ENCODE measurements around the gene EPHA4. TPM values are rescaled to one million over a fixed set of nuclear protein-coding genes. Genes with fewer than 3 reads are reported as not detected.

EPHA4 gene
- total RNA-seq, 1 donor from 2014 or later: 51.2 TPM

- DNase-seq (ENCODE audit: low spot score in 2 of 2): no peak
- Histone ChIP-seq H3K27me3 (no peaks in the 10 kb centered on the region), H3K4me3 (no peak overlapping the region), H3K4me1 (no peaks in the 10 kb centered on the region), H3K27ac (no peak overlapping the region), H3K9me3 (no peaks in the 10 kb centered on the region), H3K36me3 (no peaks in the 10 kb centered on the region)
- no peak for TF ChIP-seq CTCF (IDR thresholded peaks at IDR 0.05)
- intact Hi-C loops (cut with DNase I): no loop called here
These were observed 83.8 kb downstream of the EPHA4 start for GRCh38 chr2:221488136-221488807.

GRCh38 chr2:221486106-221486505 is 86.0 kb downstream of the EPHA4 start:
- DNase-seq (ENCODE audit: low spot score in 2 of 2): no peak
- Histone ChIP-seq H3K4me1 (no peaks in the 10 kb centered on the region), H3K36me3 (no peaks in the 10 kb centered on the region), H3K27me3 (no peaks in the 10 kb centered on the region), H3K9me3 (no peaks in the 10 kb centered on the region), H3K4me3 (no peak overlapping the region), H3K27ac (no peak overlapping the region)
- TF ChIP-seq CTCF (IDR thresholded peaks at IDR 0.05): no peak
- intact Hi-C loops (cut with DNase I): no loop called here

- no peaks in the 10 kb centered on the region for H3K9me3 ChIP-seq
- no peak for TF ChIP-seq CTCF (IDR thresholded peaks at IDR 0.05)
- no peak overlapping the region for H3K27ac ChIP-seq
- no peaks in the 10 kb centered on the region for H3K4me1 ChIP-seq
- intact Hi-C loops (cut with DNase I): no loop called here
- H3K27me3 ChIP-seq: no peaks in the 10 kb centered on the region
- DNase-seq (ENCODE audit: low spot score in 2 of 2): no peak
- no peak overlapping the region for H3K4me3 ChIP-seq
- H3K36me3 ChIP-seq: no peaks in the 10 kb centered on the region
These were observed 86.6 kb downstream of the EPHA4 start for GRCh38 chr2:221485503-221485870.

GRCh38 chr2:221484761-221485502 is 87.2 kb downstream of the EPHA4 start:
- Histone ChIP-seq H3K27ac (no peak overlapping the region), H3K4me1 (no peaks in the 10 kb centered on the region), H3K9me3 (no peaks in the 10 kb centered on the region), H3K4me3 (no peak overlapping the region), H3K36me3 (no peaks in the 10 kb centered on the region), H3K27me3 (no peaks in the 10 kb centered on the region)
- no peak for TF ChIP-seq CTCF (IDR thresholded peaks at IDR 0.05)
- intact Hi-C loops (cut with DNase I): no loop called here
- DNase-seq (ENCODE audit: low spot score in 2 of 2): no peak

- Histone ChIP-seq H3K27ac (no peak overlapping the region), H3K4me1 (peaks cover 0 to 8% of the 10 kb centered on the region in 2 donors), H3K27me3 (no peaks in the 10 kb centered on the region), H3K9me3 (no peaks in the 10 kb centered on the region), H3K36me3 (no peaks in the 10 kb centered on the region), H3K4me3 (no peak overlapping the region)
- intact Hi-C loops (cut with DNase I): no loop called here
- TF ChIP-seq CTCF (IDR thresholded peaks at IDR 0.05): no peak
- DNase-seq (ENCODE audit: low spot score in 2 of 2): no peak
These were observed 89.2 kb downstream of the EPHA4 start for GRCh38 chr2:221482666-221483455.

All from ascending aorta (tissue), 2 donors.